ENCODE data around the gene ZBTB46.

- TF ChIP-seq, protein P1, sequence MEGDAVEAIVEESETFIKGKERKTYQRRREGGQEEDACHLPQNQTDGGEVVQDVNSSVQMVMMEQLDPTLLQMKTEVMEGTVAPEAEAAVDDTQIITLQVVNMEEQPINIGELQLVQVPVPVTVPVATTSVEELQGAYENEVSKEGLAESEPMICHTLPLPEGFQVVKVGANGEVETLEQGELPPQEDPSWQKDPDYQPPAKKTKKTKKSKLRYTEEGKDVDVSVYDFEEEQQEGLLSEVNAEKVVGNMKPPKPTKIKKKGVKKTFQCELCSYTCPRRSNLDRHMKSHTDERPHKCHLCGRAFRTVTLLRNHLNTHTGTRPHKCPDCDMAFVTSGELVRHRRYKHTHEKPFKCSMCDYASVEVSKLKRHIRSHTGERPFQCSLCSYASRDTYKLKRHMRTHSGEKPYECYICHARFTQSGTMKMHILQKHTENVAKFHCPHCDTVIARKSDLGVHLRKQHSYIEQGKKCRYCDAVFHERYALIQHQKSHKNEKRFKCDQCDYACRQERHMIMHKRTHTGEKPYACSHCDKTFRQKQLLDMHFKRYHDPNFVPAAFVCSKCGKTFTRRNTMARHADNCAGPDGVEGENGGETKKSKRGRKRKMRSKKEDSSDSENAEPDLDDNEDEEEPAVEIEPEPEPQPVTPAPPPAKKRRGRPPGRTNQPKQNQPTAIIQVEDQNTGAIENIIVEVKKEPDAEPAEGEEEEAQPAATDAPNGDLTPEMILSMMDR (IDR thresholded peaks at IDR 0.05) = no peak
- no peak for TF ChIP-seq POLR2A (IDR thresholded peaks at IDR 0.05)
These were observed 4.2 kb upstream of the ZBTB46 start for GRCh38 chr20:63835021-63835858.

All from lower leg skin (tissue), 3 donors.